Fibroblast of lung (primary cell): ENCODE results near the gene FAM20C. TPM values are rescaled to one million over a fixed set of nuclear protein-coding genes. Genes with fewer than 3 reads are reported as not detected.
A peak's percentile ranks its signal among the peaks of the same experiment; 100 is the strongest.

Source experiments
- DNase-seq, 2 donors: peaks; one replicate each; pipeline versions ENCODE4 v3.0.0 to v3.0.0-alpha.2; 2010; ENCODE audit warnings: low read depth in 2 of 2
- H2AFZ ChIP-seq: 2 replicates; pipeline ENCODE4 v1.5.1; 2012; ENCODE audit warnings: low read length, control low read depth, inconsistent platforms
- H3K27ac ChIP-seq: 2 replicates; pipeline ENCODE4 v1.5.1; 2011; ENCODE audit warnings: low read length, control low read depth; ENCODE audit not compliant: insufficient read depth
- H3K27me3 ChIP-seq: 2 replicates; pipeline ENCODE4 v1.5.1; 2011; ENCODE audit warnings: mild to moderate bottlenecking, low read length; ENCODE audit not compliant: control insufficient read depth, insufficient read depth
- H3K36me3 ChIP-seq: 2 replicates; pipeline ENCODE4 v1.5.1; 2011; ENCODE audit warnings: low read length; ENCODE audit not compliant: control insufficient read depth, insufficient read depth
- H3K4me1 ChIP-seq: 2 replicates; pipeline ENCODE4 v1.5.1; 2011; ENCODE audit warnings: low read length; ENCODE audit not compliant: control insufficient read depth, insufficient read depth; ENCODE audit errors: extremely low read depth
- H3K4me2 ChIP-seq: 2 replicates; pipeline ENCODE4 v1.5.1; 2011; ENCODE audit warnings: low read length, control low read depth; ENCODE audit not compliant: insufficient read depth; ENCODE audit errors: extremely low read depth
- H3K4me3 ChIP-seq, 4 experiments: fragments of 200-600 bp in 1 of 4; sonication (generic) in 1 of 4; replicated peaks in 1 of 4; 2 replicates each; pipeline ENCODE4 v1.5.1; 2011 to 2016; ENCODE audit warnings: low read length in 4 of 4, low read depth in 3 of 4, mild to moderate bottlenecking in 3 of 4, control low read depth in 2 of 4, inconsistent platforms in 1 of 4, mixed read lengths in 1 of 4; ENCODE audit not compliant: insufficient read depth in 1 of 4; ENCODE audit errors: control extremely low read depth in 1 of 4
- H3K79me2 ChIP-seq: 2 replicates; pipeline ENCODE4 v1.5.1; 2012; ENCODE audit warnings: mild to moderate bottlenecking, low read length, inconsistent platforms; ENCODE audit not compliant: control insufficient read depth, insufficient read depth
- H3K9ac ChIP-seq: 2 replicates; pipeline ENCODE4 v1.5.1; 2011; ENCODE audit warnings: mild to moderate bottlenecking, low read length, control low read depth; ENCODE audit not compliant: insufficient read depth
- H3K9me3 ChIP-seq: 2 replicates; pipeline ENCODE4 v1.5.1; 2012; ENCODE audit warnings: low read depth, low read length; ENCODE audit not compliant: control insufficient read depth, insufficient read depth
- H4K20me1 ChIP-seq: 2 replicates; pipeline ENCODE4 v1.5.1; 2011; ENCODE audit warnings: low read length; ENCODE audit not compliant: control insufficient read depth, insufficient read depth; ENCODE audit errors: extremely low read depth
- CTCF ChIP-seq, 2 donors: IDR thresholded peaks in 1 of 2; conservative IDR thresholded peaks in 1 of 2; 1 replicate in 1 of 2; 2 replicates in 1 of 2; pipeline ENCODE4 v1.5.1; 2011 to 2012; ENCODE audit warnings: low read length in 2 of 2, control low read depth in 1 of 2, inconsistent platforms in 1 of 2, low read depth in 1 of 2, mild to moderate bottlenecking in 1 of 2
- EZH2 ChIP-seq: IDR thresholded peaks from 2 replicates; pipeline ENCODE4 v1.5.1; 2012; ENCODE audit warnings: low read length, control low read depth, mild to moderate bottlenecking; ENCODE audit errors: missing control alignments
- polyA plus RNA-seq, 2 donors: library from polyadenylated mRNA; depleted of rRNA in 1 of 2; stranded (reverse) in 1 of 2; unstranded in 1 of 2; fragments of >200 nt; gene quantifications; 2 replicates each; pipeline ENCODE4 v1.2.1, GENCODE V29; 2011 to 2012; ENCODE audit warnings: missing spikeins in 1 of 2
- total RNA-seq: library from RNA; depleted of rRNA; stranded (reverse); fragments of >200 nt; gene quantifications from 2 replicates; pipeline ENCODE4 v1.2.1, GENCODE V29; 2014

Gene FAM20C
- total and polyA plus RNA-seq, 2 donors (not counting 1 experiment from before 2014, with no cell fraction given), result 31.8 to 70.7 TPM

GRCh38 chr7:270351-270983 is 78.1 kb downstream of the FAM20C start:
- Histone ChIP-seq H3K9ac (no peak overlapping the region), H4K20me1 (no peaks in the 10 kb centered on the region), H3K9me3 (no peaks in the 10 kb centered on the region), H3K79me2 (no peaks in the 10 kb centered on the region), H3K4me3 (no peak overlapping the region), H3K27ac (no peak overlapping the region), H3K36me3 (no peaks in the 10 kb centered on the region), H3K27me3 (no peaks in the 10 kb centered on the region), H3K4me2 (no peak overlapping the region), H2AFZ (no peak overlapping the region), H3K4me1 (no peaks in the 10 kb centered on the region)
- DNase-seq, result no peak
- TF ChIP-seq EZH2 (no peak), CTCF (conservative IDR thresholded peaks at IDR 0.05 in 1 of 2, IDR thresholded peaks at IDR 0.05 in 1 of 2; ENCODE audit: low read depth in 1 of 2, low read length in 2 of 2) (no peak)

DNA sequence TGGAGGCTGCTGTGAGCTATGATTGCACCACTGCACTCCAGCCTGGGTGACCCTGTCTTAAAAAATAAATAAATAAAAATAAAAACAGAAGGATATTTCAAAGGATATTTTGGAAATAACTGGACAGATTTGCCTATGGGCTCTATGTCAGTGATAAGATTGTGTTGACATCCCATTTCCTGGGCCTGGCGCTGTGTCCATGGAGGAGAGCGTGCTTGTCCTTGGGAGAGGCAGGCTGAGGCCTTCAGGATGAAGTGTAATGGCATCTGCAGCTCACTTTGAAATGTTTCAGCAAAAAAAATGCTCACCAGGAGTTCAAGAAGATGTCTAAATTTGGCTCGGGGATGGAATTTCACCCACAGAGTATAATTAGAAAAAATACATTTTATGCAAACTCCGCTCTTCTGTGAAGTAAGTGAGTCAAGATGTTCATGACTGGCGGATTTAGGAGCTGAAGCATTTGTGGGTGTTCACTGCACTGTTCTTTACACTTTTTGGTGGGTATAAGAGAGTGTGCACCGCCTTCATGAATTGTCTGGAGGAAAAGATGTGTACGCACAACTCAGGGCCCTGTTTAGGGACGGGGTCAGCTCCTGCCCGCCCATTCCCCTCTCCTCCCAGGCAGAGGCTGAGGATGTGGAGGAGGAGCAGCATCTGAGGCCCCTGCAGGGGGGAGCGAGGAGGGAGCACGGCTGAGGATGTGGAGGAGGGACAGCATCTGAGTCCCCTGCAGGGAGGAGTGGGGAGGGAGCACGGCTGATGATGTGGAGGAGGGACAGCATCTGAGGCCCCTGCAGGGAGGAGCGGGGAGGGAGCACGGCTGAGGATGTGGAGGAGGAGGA is 79.1 kb downstream of the FAM20C start:
- Histone ChIP-seq H2AFZ (no peak overlapping the region), H3K4me3 (no peak overlapping the region), H3K4me2 (no peak overlapping the region), H3K9ac (no peak overlapping the region), H3K9me3 (no peaks in the 10 kb centered on the region), H3K27me3 (no peaks in the 10 kb centered on the region), H3K27ac (no peak overlapping the region), H3K4me1 (no peaks in the 10 kb centered on the region), H3K36me3 (no peaks in the 10 kb centered on the region), H3K79me2 (no peaks in the 10 kb centered on the region), H4K20me1 (no peaks in the 10 kb centered on the region)
- no peak for TF ChIP-seq CTCF (conservative IDR thresholded peaks at IDR 0.05 in 1 of 2, IDR thresholded peaks at IDR 0.05 in 1 of 2; ENCODE audit: low read depth in 1 of 2, low read length in 2 of 2)
- TF ChIP-seq EZH2, result no peak
- peak in 1 of 2 donors; percentile 36 for DNase-seq

DNA sequence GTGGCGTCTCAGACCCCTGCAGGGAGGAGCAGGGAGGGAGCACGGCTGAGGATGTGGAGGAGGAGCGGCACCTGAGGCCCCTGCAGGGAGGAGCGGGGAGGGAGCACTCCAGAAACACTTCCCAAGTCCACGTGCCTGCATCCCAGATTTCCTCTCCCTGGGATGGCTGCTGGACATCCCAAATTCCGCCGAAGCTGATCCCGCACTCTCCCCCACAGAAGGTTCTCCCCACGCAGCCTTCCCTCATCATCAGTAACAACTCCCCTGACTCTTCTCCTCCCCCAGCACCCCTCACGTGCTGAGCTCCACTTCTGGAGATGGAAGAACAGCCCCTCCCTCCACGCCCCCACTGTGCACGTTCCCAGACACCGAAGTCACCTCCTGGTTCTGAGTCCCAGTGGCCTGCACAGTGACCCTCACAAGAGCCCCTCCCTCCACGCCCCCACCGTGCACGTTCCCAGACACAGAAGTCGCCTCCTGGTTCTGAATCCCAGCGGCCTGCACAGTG is 79.8 kb downstream of the FAM20C start:
- H2AFZ ChIP-seq, result no peak overlapping the region
- H3K4me1 ChIP-seq, result no peaks in the 10 kb centered on the region
- no peaks in the 10 kb centered on the region for H4K20me1 ChIP-seq
- H3K9me3 ChIP-seq, result no peaks in the 10 kb centered on the region
- H3K4me2 ChIP-seq, result no peak overlapping the region
- H3K27ac ChIP-seq, result no peak overlapping the region
- H3K4me3 ChIP-seq, result no peak overlapping the region
- H3K27me3 ChIP-seq, result no peaks in the 10 kb centered on the region
- TF ChIP-seq CTCF (conservative IDR thresholded peaks at IDR 0.05 in 1 of 2, IDR thresholded peaks at IDR 0.05 in 1 of 2; ENCODE audit: low read depth in 1 of 2, low read length in 2 of 2) (no peak), EZH2 (no peak)
- no peak for DNase-seq
- H3K9ac ChIP-seq, result no peak overlapping the region
- no peaks in the 10 kb centered on the region for H3K36me3 ChIP-seq
- no peaks in the 10 kb centered on the region for H3K79me2 ChIP-seq
